ENCODE results near the gene RPL5.

RPL5 gene

DNA sequence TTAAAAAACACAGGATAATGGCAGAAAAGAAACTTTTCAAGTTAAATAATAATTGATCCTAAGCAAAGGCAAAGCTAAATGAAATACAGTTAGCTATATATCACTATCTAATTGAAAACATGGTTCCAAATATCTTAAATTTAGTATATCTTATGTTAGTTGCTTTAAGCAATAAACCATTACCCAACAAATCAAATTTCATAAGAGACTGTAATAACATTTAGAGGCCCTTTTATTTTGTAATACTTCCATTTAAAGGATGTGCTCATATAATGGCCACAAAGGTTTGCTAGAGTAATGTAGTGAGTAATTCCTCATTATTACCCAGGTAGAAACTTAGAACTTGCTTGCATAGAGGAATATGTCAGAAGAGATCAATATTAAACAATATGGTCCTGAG lies 32.3 kb downstream of the RPL5 start:
- Histone ChIP-seq H3K9me3 (no peaks in the 10 kb centered on the region), H3K27me3 (no peaks in the 10 kb centered on the region), H3K27ac (no peak overlapping the region), H3K4me1 (peaks cover 0 to 7% (median 0%) of the 10 kb centered on the region in 4 donors), H3K36me3 (no peaks in the 10 kb centered on the region), H3K4me3 (no peak overlapping the region)
- intact Hi-C loops (cut with DNase I; ENCODE audit: low total_unique reads) = no loop called here
- DNase-seq = no peak
- TF ChIP-seq, protein P1, sequence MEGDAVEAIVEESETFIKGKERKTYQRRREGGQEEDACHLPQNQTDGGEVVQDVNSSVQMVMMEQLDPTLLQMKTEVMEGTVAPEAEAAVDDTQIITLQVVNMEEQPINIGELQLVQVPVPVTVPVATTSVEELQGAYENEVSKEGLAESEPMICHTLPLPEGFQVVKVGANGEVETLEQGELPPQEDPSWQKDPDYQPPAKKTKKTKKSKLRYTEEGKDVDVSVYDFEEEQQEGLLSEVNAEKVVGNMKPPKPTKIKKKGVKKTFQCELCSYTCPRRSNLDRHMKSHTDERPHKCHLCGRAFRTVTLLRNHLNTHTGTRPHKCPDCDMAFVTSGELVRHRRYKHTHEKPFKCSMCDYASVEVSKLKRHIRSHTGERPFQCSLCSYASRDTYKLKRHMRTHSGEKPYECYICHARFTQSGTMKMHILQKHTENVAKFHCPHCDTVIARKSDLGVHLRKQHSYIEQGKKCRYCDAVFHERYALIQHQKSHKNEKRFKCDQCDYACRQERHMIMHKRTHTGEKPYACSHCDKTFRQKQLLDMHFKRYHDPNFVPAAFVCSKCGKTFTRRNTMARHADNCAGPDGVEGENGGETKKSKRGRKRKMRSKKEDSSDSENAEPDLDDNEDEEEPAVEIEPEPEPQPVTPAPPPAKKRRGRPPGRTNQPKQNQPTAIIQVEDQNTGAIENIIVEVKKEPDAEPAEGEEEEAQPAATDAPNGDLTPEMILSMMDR (IDR thresholded peaks at IDR 0.05) = no peak

DNA sequence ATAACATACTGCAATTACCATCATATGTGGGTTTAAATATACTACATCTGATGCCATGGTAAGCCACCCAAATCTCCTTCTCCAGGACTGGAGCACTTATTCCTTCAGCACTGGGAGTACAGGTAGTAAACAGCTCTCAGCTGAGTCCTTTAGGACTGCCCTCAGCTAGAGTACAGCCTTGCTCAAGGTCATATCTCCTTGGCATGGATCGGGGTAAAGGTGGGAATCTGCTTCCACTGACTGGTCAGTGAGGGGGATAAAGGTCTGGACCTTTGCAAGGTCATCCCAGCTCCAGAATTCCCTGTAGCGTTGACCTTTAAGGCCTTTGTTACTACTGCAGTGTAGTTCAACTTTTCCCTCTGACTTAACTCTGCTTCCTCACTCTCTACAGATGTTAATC lies 38.8 kb downstream of the RPL5 start:
- intact Hi-C loops (cut with DNase I; ENCODE audit: low total_unique reads) = no loop called here
- H3K36me3 ChIP-seq = peaks cover 8 to 14% (median 13%) of the 10 kb centered on the region in 3 donors

DNA sequence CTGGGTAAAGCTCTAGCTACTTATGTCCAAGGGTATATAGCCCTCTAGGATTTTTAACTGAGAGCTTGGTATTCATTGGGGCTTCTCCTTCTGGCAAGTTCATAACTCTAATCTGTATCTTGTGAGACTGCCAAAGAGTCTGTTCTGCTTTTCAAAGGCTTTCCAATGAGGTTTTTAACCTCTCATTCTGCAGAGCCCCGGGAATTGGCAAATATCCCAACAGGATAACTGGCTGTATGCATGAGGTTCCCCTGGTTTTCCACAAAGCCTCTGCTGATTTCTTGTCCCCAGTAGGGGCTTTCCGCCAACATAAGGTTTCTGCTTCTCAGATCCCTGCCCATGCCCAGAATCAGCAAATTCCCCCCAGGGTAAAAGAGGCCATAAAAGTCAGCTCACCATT lies 40.9 kb downstream of the RPL5 start:
- Histone ChIP-seq H3K27me3 (no peaks in the 10 kb centered on the region), H3K9me3 (peaks cover 0 to 6% (median 0%) of the 10 kb centered on the region in 3 donors), H3K4me3 (no peak overlapping the region), H3K4me1 (peaks cover 0 to 6% (median 0%) of the 10 kb centered on the region in 4 donors), H3K27ac (no peak overlapping the region), H3K36me3 (peaks cover 8 to 14% (median 13%) of the 10 kb centered on the region in 3 donors)
- TF ChIP-seq, protein P1 (IDR thresholded peaks at IDR 0.05) = no peak
- DNase-seq = no peak
- intact Hi-C loops (cut with DNase I; ENCODE audit: low total_unique reads) = no loop called here

More for the DNA sequence above, 38.8 kb downstream of the RPL5 start:
- Histone ChIP-seq H3K27me3 (no peaks in the 10 kb centered on the region), H3K4me3 (no peak overlapping the region), H3K4me1 (no peaks in the 10 kb centered on the region), H3K9me3 (peaks cover 0 to 6% (median 0%) of the 10 kb centered on the region in 3 donors), H3K27ac (no peak overlapping the region)
- TF ChIP-seq, protein P1 (IDR thresholded peaks at IDR 0.05) = no peak
- DNase-seq = no peak

DNA sequence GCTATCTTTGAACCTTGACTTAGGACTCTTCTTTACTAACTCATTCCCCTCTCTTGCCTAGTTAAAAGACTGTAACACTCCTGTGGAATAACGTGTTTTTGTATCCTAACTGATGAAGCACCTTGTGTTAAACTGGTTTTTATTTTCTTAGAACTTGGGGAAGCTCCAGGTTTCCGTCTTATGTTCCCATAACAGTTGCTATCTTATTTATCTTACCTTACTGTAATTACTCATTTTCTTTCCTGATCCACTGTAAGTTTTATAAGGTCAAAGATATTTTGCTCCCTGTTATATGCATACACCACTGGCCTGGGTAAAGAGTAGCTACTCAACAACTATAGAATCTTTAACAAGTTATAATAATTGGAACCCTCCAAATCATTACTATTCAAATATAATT lies 43.1 kb downstream of the RPL5 start:
- Histone ChIP-seq H3K36me3 (peaks cover 8 to 14% (median 13%) of the 10 kb centered on the region in 3 donors), H3K27ac (no peak overlapping the region), H3K27me3 (no peaks in the 10 kb centered on the region), H3K4me1 (peaks cover 0 to 14% (median 0%) of the 10 kb centered on the region in 4 donors), H3K9me3 (peaks cover 0 to 6% (median 0%) of the 10 kb centered on the region in 3 donors), H3K4me3 (no peak overlapping the region)
- no peak for DNase-seq
- intact Hi-C loops (cut with DNase I; ENCODE audit: low total_unique reads) = no loop called here
- TF ChIP-seq, protein P1 (IDR thresholded peaks at IDR 0.05) = no peak

DNA sequence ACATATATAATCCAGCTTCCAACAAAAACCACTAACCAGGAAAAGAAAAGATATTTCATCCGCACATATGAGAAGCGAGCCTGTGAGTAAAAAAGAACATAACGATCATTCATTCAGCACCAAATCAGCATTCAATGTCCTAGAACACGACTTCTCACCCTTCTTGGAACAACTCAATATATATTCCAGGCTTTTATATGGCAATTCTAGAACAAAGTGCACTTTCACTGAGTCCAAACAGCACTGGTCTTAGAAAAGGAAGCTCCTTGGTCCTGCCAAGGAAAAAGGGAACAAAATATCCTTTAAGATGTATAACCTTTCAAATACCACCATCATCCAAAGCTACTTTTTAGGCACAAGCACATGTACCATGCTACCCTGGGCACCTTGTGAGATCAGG lies 44.5 kb downstream of the RPL5 start:
- no peak overlapping the region for H3K27ac ChIP-seq
- H3K9me3 ChIP-seq = peaks cover 0 to 6% (median 0%) of the 10 kb centered on the region in 3 donors
- TF ChIP-seq, protein P1 (IDR thresholded peaks at IDR 0.05) = no peak
- H3K4me3 ChIP-seq = no peak overlapping the region
- H3K36me3 ChIP-seq = peaks cover 8 to 14% (median 13%) of the 10 kb centered on the region in 3 donors
- H3K27me3 ChIP-seq = no peaks in the 10 kb centered on the region
- DNase-seq = no peak
- H3K4me1 ChIP-seq = peaks cover 0 to 19% (median 0%) of the 10 kb centered on the region in 4 donors
- intact Hi-C loops (cut with DNase I; ENCODE audit: low total_unique reads) = no loop called here

Data from tibial artery (tissue), 4 donors.